ENCODE data around the gene PPFIA1. TPM values are rescaled to one million over a fixed set of nuclear protein-coding genes. Genes with fewer than 3 reads are reported as not detected.

Gene PPFIA1
- total and polyA plus RNA-seq, 2 of the 8 experiments (the other 6 are each of a cell fraction or from before 2014, with no cell fraction given) = 44.3 to 73.5 TPM

DNA sequence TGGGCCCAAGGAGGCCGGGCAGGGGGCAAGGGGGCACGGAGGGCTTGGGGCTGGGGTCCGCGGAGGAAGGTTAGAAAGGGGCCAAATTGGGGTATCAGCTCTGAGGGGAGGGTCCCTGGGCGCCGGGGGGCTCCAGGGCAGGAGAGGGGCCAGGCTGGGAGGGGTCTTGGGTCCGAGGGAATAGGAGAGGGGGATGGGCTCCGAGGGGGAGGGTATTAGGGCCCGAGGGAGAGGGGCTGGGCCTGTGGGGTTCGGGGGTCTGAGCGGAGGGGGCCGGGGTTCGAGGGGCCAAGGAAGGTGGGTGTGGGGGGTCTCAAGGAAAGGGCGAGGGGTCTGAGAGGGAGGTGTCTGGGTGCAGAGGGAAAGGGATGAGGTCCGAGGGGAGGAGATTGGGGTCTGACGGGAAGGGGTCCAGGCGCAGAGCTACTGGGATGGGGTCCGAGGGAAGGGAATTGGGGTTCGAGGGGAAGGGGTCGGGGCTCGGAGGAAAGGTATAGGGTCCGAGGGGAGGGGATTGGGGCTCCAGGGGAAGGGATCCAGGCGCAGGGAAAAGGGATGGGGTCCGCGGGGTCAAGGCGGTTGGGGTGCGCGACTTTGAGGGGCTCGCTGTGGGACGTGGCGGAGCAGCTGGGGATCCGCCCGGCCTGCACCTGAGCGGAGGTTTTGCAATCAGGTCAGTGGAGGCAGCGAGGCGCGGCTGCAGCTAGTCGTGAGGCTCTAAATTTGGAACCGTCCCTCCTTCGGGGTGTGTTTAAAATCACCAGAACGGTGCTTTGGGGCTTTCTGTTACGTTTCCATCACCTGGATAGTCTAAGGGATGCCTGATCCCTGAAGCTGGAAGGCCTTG lies 128.6 kb downstream of the PPFIA1 start:
- Histone ChIP-seq H2BK15ac (ENCODE audit: low read length) (no peak overlapping the region), H3K79me1 (ENCODE audit: low read depth, low read length) (peaks cover 18% of the 10 kb centered on the region), H2BK120ac (replicated peaks; ENCODE audit: low read depth, low read length) (no peak overlapping the region), H3K4me3 (ENCODE audit: extremely low read depth in 1 of 4, insufficient read depth in 2 of 4, low read depth in 3 of 4, low read length in 4 of 4) (peak overlapping the region; percentile 65 to 84 (median 80)), H2BK12ac (ENCODE audit: low read depth, low read length) (no peak overlapping the region), H2AK5ac (ENCODE audit: low read depth, low read length) (no peak overlapping the region), H3K4ac (replicated peaks; ENCODE audit: insufficient read length, low read depth, low read length) (no peak overlapping the region), H3K27ac (ENCODE audit: low read depth, low read length) (no peak overlapping the region), H4K8ac (ENCODE audit: extremely low read depth, insufficient read depth, low read length) (peak overlapping the region; percentile 72; the same call in 1 of the 2 replicates), H2BK20ac (ENCODE audit: low read length) (no peak overlapping the region), H3K23ac (ENCODE audit: insufficient read length) (no peak overlapping the region), H4K91ac (replicated peaks; ENCODE audit: insufficient read length, low read length) (no peak overlapping the region), H4K5ac (ENCODE audit: insufficient read length, low read depth, low read length) (peak overlapping the region; percentile 6), H3K79me2 (ENCODE audit: control insufficient read depth in 1 of 2, insufficient read depth in 2 of 2, low read length in 2 of 2) (peaks cover 17 to 76% of the 10 kb centered on the region in 2 experiments), H2BK5ac (ENCODE audit: low read depth, low read length) (peak overlapping the region; percentile 32; the same call in 1 of the 2 replicates), H3K18ac (ENCODE audit: extremely low read depth, low read length) (peak overlapping the region; percentile 36), H2AFZ (ENCODE audit: low read length) (no peak overlapping the region), H3K27me3 (replicated peaks in 1 of 4; ENCODE audit: control insufficient read depth in 3 of 4, extremely low read depth in 1 of 4, insufficient read depth in 3 of 4, low read length in 3 of 4) (no peaks in the 10 kb centered on the region), H4K20me1 (replicated peaks in 1 of 2; ENCODE audit: control insufficient read depth in 1 of 2, insufficient read depth in 2 of 2, low read length in 2 of 2) (peaks cover 16 to 20% of the 10 kb centered on the region in 2 experiments), H3K36me3 (ENCODE audit: control insufficient read depth in 2 of 4, insufficient read depth in 4 of 4, low read length in 3 of 4) (peaks cover 0 to 4% (median 1%) of the 10 kb centered on the region in 4 experiments; a peak in 2 of 8 replicates), H3K4me2 (ENCODE audit: insufficient read depth in 1 of 2, low read depth in 2 of 2, low read length in 2 of 2) (peak overlapping the region; percentile 98 to 99), H3K56ac (replicated peaks; ENCODE audit: insufficient read length, low read depth, low read length) (no peak overlapping the region), H3K23me2 (ENCODE audit: low read depth, low read length) (peaks cover 17% of the 10 kb centered on the region), H3K9ac (replicated peaks in 1 of 4; ENCODE audit: extremely low read depth in 1 of 4, low read depth in 3 of 4, low read length in 3 of 4) (peak overlapping the region; percentile 60 to 86 (median 78)), H3K4me1 (replicated peaks in 1 of 4; ENCODE audit: control insufficient read depth in 3 of 4, insufficient read depth in 4 of 4, low read length in 3 of 4) (peaks cover 5 to 10% (median 9%) of the 10 kb centered on the region in 4 experiments), H3K9me3 (ENCODE audit: insufficient read depth in 2 of 2, low read depth in 1 of 2, low read length in 1 of 2) (no peaks in the 10 kb centered on the region), H3K14ac (ENCODE audit: insufficient read length) (no peak overlapping the region)
- CTCF ChIA-PET (ENCODE audit: partially characterized antibody) = interaction anchor here (0.6 to 2.7 kb wide), 4 partner anchors 13 to 40 kb away, joined by 3 to 10 read pairs (median 3); no protein-coding TSS in a partner anchor
- 4% methylated on average over 20 of the region's 42 CpGs; no CpG with 5 or more reads in 1 of the 2 experiments for WGBS, 2 experiments (ENCODE audit: extremely low coverage in 1 of 2, insufficient coverage in 1 of 2, insufficient read length in 1 of 2, insufficient replicate concordance in 2 of 2, low coverage in 1 of 2, low lambda C conversion rate in 2 of 2, missing lambda C conversion rate in 1 of 2)
- FAIRE-seq (no peak), DNase-seq (ENCODE audit: low read depth in 1 of 2, low spot score in 2 of 2) (no peak)
- POLR2A ChIA-PET (ENCODE audit: partially characterized antibody) = interaction anchor here (0.7 to 2.2 kb wide), 13 partner anchors 9 to 194 kb away, joined by 3 to 11 read pairs (median 3); no protein-coding TSS in a partner anchor
- TF ChIP-seq CEBPB (IDR thresholded peaks at IDR 0.05; ENCODE audit: low read depth, low read length) = peak; percentile 61
- no peak for TF ChIP-seq BRCA1 (IDR thresholded peaks at IDR 0.05; ENCODE audit: low read depth, low read length)
- peak; percentile 41 for TF ChIP-seq ASH2L (IDR thresholded peaks at IDR 0.05; ENCODE audit: low read length)
- 0 out of 2 replicates have a peak, but pooled peaks have one; percentile 15 for TF ChIP-seq TBP (IDR thresholded peaks at IDR 0.05; ENCODE audit: low read depth, low read length)

Data from H1 (cell line).